LoVo (cell line): Measurements from ENCODE around the gene ADGRD2.

Experiments used
- DNase-seq: peaks from one replicate; pipeline ENCODE4 v3.0.0-alpha.2; 2016; ENCODE audit warnings: low spot score

ADGRD2 gene

GRCh38 chr9:124457079-124457886 lies 7.0 kb downstream of the ADGRD2 start:
- DNase-seq = no peak

- DNase-seq = no peak
These were observed 7.7 kb downstream of the ADGRD2 start for GRCh38 chr9:124457887-124458431.

GRCh38 chr9:124458441-124458840 lies 8.2 kb downstream of the ADGRD2 start:
- no peak for DNase-seq

GRCh38 chr9:124462739-124463138 lies 12.5 kb downstream of the ADGRD2 start:
- DNase-seq = no peak

GRCh38 chr9:124465736-124466135 lies 15.5 kb downstream of the ADGRD2 start:
- no peak for DNase-seq

- DNase-seq = no peak
These were observed 17.3 kb downstream of the ADGRD2 start for GRCh38 chr9:124467410-124468060.

GRCh38 chr9:124468061-124468740 lies 17.9 kb downstream of the ADGRD2 start:
- no peak for DNase-seq

GRCh38 chr9:124469011-124469832 lies 19.0 kb downstream of the ADGRD2 start:
- DNase-seq = no peak

GRCh38 chr9:124470306-124470705 lies 20.1 kb downstream of the ADGRD2 start:
- DNase-seq = no peak

- no peak for DNase-seq
These were observed 20.5 kb downstream of the ADGRD2 start for GRCh38 chr9:124470726-124471125.

- no peak for DNase-seq
These were observed 21.5 kb downstream of the ADGRD2 start for GRCh38 chr9:124471761-124472160.

GRCh38 chr9:124472770-124473169 lies 22.5 kb downstream of the ADGRD2 start:
- DNase-seq = no peak

GRCh38 chr9:124473310-124473709 lies 23.1 kb downstream of the ADGRD2 start:
- no peak for DNase-seq

- no peak for DNase-seq
These were observed 23.9 kb downstream of the ADGRD2 start for GRCh38 chr9:124474151-124474550.

- DNase-seq = no peak
These were observed 25.1 kb downstream of the ADGRD2 start for GRCh38 chr9:124475158-124475867.

GRCh38 chr9:124475868-124476690 lies 25.8 kb downstream of the ADGRD2 start:
- DNase-seq = no peak

GRCh38 chr9:124477211-124477647 lies 27.0 kb downstream of the ADGRD2 start:
- no peak for DNase-seq

GRCh38 chr9:124477648-124478285 lies 27.5 kb downstream of the ADGRD2 start:
- no peak for DNase-seq

GRCh38 chr9:124478354-124478753 lies 28.1 kb downstream of the ADGRD2 start:
- no peak for DNase-seq

GRCh38 chr9:124479371-124479770 lies 29.1 kb downstream of the ADGRD2 start:
- DNase-seq = no peak
